Cardiac muscle cell (in vitro differentiated cells and primary cell): ENCODE results near the gene SUPT4H1. TPM values are rescaled to one million over a fixed set of nuclear protein-coding genes. Genes with fewer than 3 reads are reported as not detected.

Source experiments
- DNase-seq, 2 donors: peaks; one replicate each; pipeline versions ENCODE4 v3.0.0 to v3.0.0-alpha.2; 2010 to 2017; ENCODE audit warnings: low read depth in 1 of 2, low spot score in 1 of 2
- H3K27ac ChIP-seq: fragments of 200-600 bp; sonication (generic); 2 replicates; pipeline ENCODE4 v1.5.1; 2016
- H3K27me3 ChIP-seq: fragments of 200-600 bp; sonication (generic); 2 replicates; pipeline ENCODE4 v1.6.0; 2016; ENCODE audit warnings: control low read depth
- H3K36me3 ChIP-seq: fragments of 200-600 bp; sonication (generic); 2 replicates; pipeline ENCODE4 v1.5.1; 2016; ENCODE audit warnings: control low read depth
- H3K4me1 ChIP-seq: fragments of 200-600 bp; sonication (generic); 2 replicates; pipeline ENCODE4 v1.8.1; 2017; ENCODE audit warnings: low read depth, mild to moderate bottlenecking, mixed run types
- H3K4me3 ChIP-seq: fragments of 200-600 bp; sonication (generic); 2 replicates; pipeline ENCODE4 v1.5.1; 2016; ENCODE audit warnings: mild to moderate bottlenecking
- H3K9me3 ChIP-seq: fragments of 200-600 bp; sonication (generic); 2 replicates; pipeline ENCODE4 v1.5.1; 2017; ENCODE audit warnings: low read depth, mild to moderate bottlenecking, control low read depth
- CTCF ChIP-seq: IDR thresholded peaks from 2 replicates; pipeline ENCODE4 v1.5.1; 2012; ENCODE audit warnings: low read depth, mild to moderate bottlenecking, low read length
- polyA plus RNA-seq: library from polyadenylated mRNA; unstranded; fragments of >200 nt; fragmentation: Nextera tagmentation; extraction: Ambion mirVana; gene quantifications from 2 replicates; pipeline ENCODE4 v1.2.1, GENCODE V29; 2016
- total RNA-seq: library from RNA; depleted of rRNA; stranded (reverse); fragments of >200 nt; gene quantifications from 2 replicates; pipeline ENCODE4 v1.2.3, GENCODE V29; 2016

Gene SUPT4H1
- total and polyA plus RNA-seq, 2 experiments from 2014 or later = 97.9 to 152 TPM

DNA sequence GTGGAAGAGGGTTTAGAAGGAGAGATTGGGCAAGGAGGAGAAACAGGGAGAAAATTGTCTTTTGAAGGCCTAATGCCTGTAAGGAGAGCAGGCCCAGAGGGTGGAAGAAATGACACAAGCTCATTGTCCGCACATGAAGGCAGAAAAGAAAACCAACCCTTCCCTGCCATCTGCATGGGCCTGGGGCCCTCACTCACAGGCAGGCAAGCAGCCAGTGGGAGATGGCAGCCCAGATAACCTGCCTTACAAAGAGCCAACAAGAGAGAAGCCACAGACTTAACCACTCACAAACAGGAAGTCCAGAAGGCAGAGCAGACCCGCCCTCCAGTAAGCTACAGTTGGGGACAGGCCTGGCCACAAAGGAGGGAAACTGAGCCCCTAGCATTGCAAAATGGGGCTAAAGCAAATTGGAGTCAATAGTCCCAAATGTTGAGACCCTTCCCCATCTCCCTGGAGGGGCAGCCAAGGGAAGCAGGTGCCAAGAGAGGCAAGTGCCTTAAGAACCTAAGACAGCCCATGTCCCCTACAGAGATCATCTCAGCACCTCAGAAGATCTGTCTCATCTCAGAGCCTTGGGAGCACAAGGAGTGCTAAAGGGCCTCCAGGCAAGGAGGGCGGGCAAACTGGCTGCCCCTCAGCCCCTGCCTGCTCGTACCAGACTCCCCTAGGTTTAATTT lies 16.1 kb downstream of the SUPT4H1 start:
- no peaks in the 10 kb centered on the region for H3K27me3 ChIP-seq
- no peak for TF ChIP-seq CTCF
- H3K36me3 ChIP-seq = no peaks in the 10 kb centered on the region
- peak overlapping the region; percentile 98 for H3K27ac ChIP-seq
- no peaks in the 10 kb centered on the region for H3K9me3 ChIP-seq
- H3K4me1 ChIP-seq = peaks cover 24% of the 10 kb centered on the region
- DNase-seq = no peak
- H3K4me3 ChIP-seq = no peak overlapping the region

DNA sequence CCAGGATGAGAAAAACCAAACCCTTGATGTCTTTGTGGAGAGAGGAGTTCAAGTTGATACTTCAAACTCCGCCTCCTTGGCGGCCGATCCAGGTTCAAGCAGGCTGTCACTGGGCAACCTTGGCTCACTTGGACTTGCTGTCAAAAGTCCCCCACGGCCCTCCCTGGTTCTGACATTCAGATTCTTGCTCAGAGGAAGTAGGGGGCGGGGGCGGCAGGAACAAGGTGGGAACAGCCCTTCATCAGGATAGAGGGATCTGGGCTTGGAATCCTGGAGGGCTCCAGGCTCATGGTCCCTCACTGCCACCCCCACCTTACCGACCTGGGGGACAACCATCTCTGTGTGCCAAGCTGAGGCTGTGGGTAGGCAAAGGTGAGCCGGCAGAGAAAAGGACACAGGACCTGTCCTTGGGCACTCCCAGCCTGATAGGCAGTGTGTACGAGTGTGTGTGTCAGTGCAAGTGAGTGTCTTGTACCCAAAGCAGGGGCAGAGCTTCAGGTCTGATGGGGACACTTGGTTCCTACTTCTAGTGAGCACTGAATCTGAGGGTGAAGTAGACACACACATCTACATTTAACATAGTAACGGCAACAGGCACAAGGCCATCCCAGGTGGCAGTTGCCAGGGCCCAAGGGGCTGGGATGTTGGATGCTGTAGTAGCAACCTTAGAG lies 16.8 kb downstream of the SUPT4H1 start:
- no peak overlapping the region for H3K4me3 ChIP-seq
- H3K9me3 ChIP-seq = no peaks in the 10 kb centered on the region
- peaks cover 24% of the 10 kb centered on the region for H3K4me1 ChIP-seq
- H3K27ac ChIP-seq = no peak overlapping the region
- no peak for DNase-seq
- TF ChIP-seq CTCF = no peak
- H3K27me3 ChIP-seq = no peaks in the 10 kb centered on the region
- H3K36me3 ChIP-seq = no peaks in the 10 kb centered on the region

DNA sequence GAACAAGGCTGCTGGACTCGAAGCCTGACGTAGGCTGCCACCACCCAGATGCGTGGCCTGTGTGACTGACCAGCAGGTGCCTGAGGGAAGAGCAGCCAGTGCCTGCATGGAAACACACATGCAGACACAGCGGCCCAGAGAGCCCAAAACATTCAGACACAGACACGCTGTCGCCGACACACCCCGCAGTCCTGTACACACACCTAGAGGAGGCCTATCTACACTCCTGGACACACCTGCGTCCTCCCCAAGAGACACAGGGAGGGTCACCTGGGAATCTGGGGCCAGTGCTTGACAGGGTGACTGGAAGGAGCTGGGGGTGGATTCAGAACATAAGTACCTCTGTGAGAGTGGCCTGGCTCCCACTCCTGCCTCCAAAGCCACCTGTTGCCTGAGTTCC lies 17.3 kb downstream of the SUPT4H1 start:
- no peaks in the 10 kb centered on the region for H3K36me3 ChIP-seq
- H3K4me3 ChIP-seq = no peak overlapping the region
- DNase-seq = no peak
- H3K27me3 ChIP-seq = no peaks in the 10 kb centered on the region
- no peak for TF ChIP-seq CTCF
- H3K27ac ChIP-seq = no peak overlapping the region
- no peaks in the 10 kb centered on the region for H3K9me3 ChIP-seq
- H3K4me1 ChIP-seq = peaks cover 24% of the 10 kb centered on the region

DNA sequence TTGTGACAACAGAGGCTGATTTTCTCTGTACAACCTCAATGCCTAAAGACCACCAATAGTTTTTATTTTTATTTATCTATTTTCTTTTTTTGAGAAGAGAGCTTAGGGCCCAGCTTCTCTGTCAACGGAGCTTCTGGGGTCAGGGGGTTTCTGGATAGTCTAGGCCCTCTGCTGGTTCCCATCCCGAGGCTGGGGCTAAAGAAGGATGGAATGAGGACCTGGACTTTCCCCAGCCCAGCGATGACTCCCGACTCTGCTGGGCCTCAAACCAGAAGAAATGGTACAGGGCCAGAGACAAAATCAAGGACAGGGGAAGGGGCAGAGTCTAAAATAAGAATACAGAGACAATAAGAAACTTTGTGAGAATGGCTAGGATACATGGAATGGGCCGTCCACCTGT lies 17.7 kb downstream of the SUPT4H1 start:
- H3K4me3 ChIP-seq = no peak overlapping the region
- no peaks in the 10 kb centered on the region for H3K36me3 ChIP-seq
- TF ChIP-seq CTCF = no peak
- no peaks in the 10 kb centered on the region for H3K9me3 ChIP-seq
- peaks cover 24% of the 10 kb centered on the region for H3K4me1 ChIP-seq
- H3K27me3 ChIP-seq = no peaks in the 10 kb centered on the region
- DNase-seq = no peak
- no peak overlapping the region for H3K27ac ChIP-seq

DNA sequence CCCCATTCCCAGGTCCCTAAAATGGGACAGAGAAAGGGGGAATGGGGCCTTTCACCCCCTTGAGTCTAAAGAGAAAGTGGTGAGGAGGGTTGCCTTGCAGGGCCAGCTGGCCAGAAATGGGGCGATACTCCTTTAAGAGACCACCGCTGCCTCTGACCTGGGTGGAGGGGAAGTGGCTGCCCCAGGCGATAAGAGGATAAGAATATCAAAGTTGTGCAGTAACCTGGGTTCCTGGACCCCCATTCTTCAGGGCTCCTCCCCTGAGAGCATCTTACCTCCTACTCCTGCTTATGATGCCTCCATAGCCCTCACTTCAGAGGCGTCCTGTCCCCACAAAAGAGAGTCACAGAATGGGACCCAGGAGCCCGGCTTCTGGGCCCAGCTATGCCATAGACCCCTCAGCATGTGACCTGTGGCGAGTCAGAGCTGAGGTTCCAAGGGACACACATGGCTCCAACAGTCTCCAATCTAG lies 18.2 kb downstream of the SUPT4H1 start:
- Histone ChIP-seq H3K36me3 (no peaks in the 10 kb centered on the region), H3K9me3 (no peaks in the 10 kb centered on the region), H3K4me3 (no peak overlapping the region), H3K27ac (no peak overlapping the region), H3K27me3 (no peaks in the 10 kb centered on the region), H3K4me1 (peaks cover 24% of the 10 kb centered on the region)
- TF ChIP-seq CTCF = no peak
- DNase-seq = no peak
